K562 (cell line): ENCODE data around the gene LRRK2. TPM values are rescaled to one million over a fixed set of nuclear protein-coding genes. Genes with fewer than 3 reads are reported as not detected.

ENCODE experiments used
- ATAC-seq: fragments of 200-7000 bp; cut with Tn5 transposase; 3 replicates; pipeline ENCODE4 v1.9.1; 2020; ENCODE audit warnings: moderate library complexity
- BruUV-seq: library from RNA; stranded (reverse); fragments of 400-500 nt; replicated peaks from 2 replicates; lab custom pipeline; 2021; lab: Mats Ljungman, UMichigan
- CTCF ChIA-PET: fragments of 300-600 bp; formaldehyde crosslinking; extraction: SDS; loops from one replicate; lab custom pipeline; 2021; ENCODE audit warnings: low intra/inter-chr PET ratio; lab: Yijun Ruan, JAX
- POLR2A ChIA-PET: fragments of 300-600, 350-650 bp; sonication (Branson Sonifier 250); formaldehyde crosslinking; extraction: SDS; loops from one replicate; lab custom pipeline; 2021; ENCODE audit warnings: antibody characterized with exemption, inconsistent platforms; lab: Yijun Ruan, JAX
- DNase-seq, 4 experiments: peaks; one replicate each; pipeline versions ENCODE4 v3.0.0 to v3.0.0-alpha.2; 2011 to 2018; ENCODE audit warnings: low spot score in 3 of 4, mixed read lengths in 3 of 4; ENCODE audit errors: extremely low read depth in 1 of 4
- FAIRE-seq: peaks from 2 replicates; lab custom pipeline; 2011; peaks lifted over from hg19 to GRCh38; lab: Jason Lieb, UNC
- H2AFZ ChIP-seq: 2 replicates; pipeline ENCODE4 v1.6.0; 2011; ENCODE audit warnings: low read depth, low read length, control low read depth, inconsistent platforms
- H3K27ac ChIP-seq: fragments of 200-600 bp; 3 replicates; pipeline ENCODE4 v1.8.0; 2011; ENCODE audit warnings: low read depth, mild to moderate bottlenecking, control low read depth, inconsistent platforms, low read length, moderate library complexity, mixed read lengths; ENCODE audit errors: extremely low read depth
- H3K27me3 ChIP-seq, 2 experiments: fragments of 300-600 bp in 1 of 2; 2 replicates in 1 of 2; 3 replicates in 1 of 2; pipeline versions ENCODE4 v1.6.0 to v1.8.0; 2011; ENCODE audit warnings: inconsistent platforms in 2 of 2, low read length in 2 of 2, mild to moderate bottlenecking in 1 of 2, mixed read lengths in 1 of 2, moderate library complexity in 1 of 2; ENCODE audit not compliant: control insufficient read depth in 2 of 2, insufficient read depth in 2 of 2
- H3K36me3 ChIP-seq: fragments of 300-600 bp; 3 replicates; pipeline ENCODE4 v1.8.0; 2011; ENCODE audit warnings: mild to moderate bottlenecking, low read length, inconsistent platforms; ENCODE audit not compliant: control insufficient read depth, insufficient read depth
- H3K4me1 ChIP-seq, 2 experiments: fragments of 200-600 bp in 1 of 2; replicated peaks in 1 of 2; 2 replicates in 1 of 2; 3 replicates in 1 of 2; pipeline versions ENCODE4 v1.5.1 to v1.8.0; 2011; ENCODE audit warnings: inconsistent platforms in 2 of 2, low read length in 2 of 2, mild to moderate bottlenecking in 1 of 2, mixed read lengths in 1 of 2, moderate library complexity in 1 of 2; ENCODE audit not compliant: control insufficient read depth in 2 of 2, insufficient read depth in 2 of 2
- H3K4me2 ChIP-seq: 2 replicates; pipeline ENCODE4 v1.6.1; 2011; ENCODE audit warnings: low read length, control low read depth, inconsistent platforms, mixed read lengths; ENCODE audit not compliant: insufficient read depth
- H3K4me3 ChIP-seq: fragments of 200-600 bp; sonication (generic), shearing (Covaris generic); 2 replicates; pipeline ENCODE4 v1.5.1; 2016; ENCODE audit warnings: control low read depth, inconsistent platforms
- H3K79me2 ChIP-seq: fragments of 200-600 bp; 3 replicates; pipeline ENCODE4 v1.8.0; 2011; ENCODE audit warnings: low read length, inconsistent platforms; ENCODE audit not compliant: control insufficient read depth, insufficient read depth
- H3K9ac ChIP-seq, 2 experiments: 2 replicates each; pipeline versions ENCODE4 v1.6.0 to v1.6.1; 2011; ENCODE audit warnings: low read depth in 2 of 2, low read length in 2 of 2, control low read depth in 1 of 2, inconsistent platforms in 1 of 2, mild to moderate bottlenecking in 1 of 2, mixed read lengths in 1 of 2; ENCODE audit not compliant: insufficient read depth in 1 of 2
- H3K9me1 ChIP-seq: one replicate; pipeline ENCODE4 v1.6.0; 2011; ENCODE audit warnings: inconsistent platforms, mild to moderate bottlenecking, low read length, moderate library complexity; ENCODE audit not compliant: control insufficient read depth, insufficient read depth
- H3K9me3 ChIP-seq: replicated peaks from 2 replicates; pipeline ENCODE4 v1.5.1; 2011; ENCODE audit warnings: low read depth, low read length, inconsistent platforms; ENCODE audit not compliant: control insufficient read depth, insufficient read depth
- H4K20me1 ChIP-seq: replicated peaks from 2 replicates; pipeline ENCODE4 v1.6.1; 2011; ENCODE audit warnings: low read length, inconsistent platforms, mixed read lengths; ENCODE audit not compliant: control insufficient read depth, insufficient read depth
- CTCFL ChIP-seq: IDR thresholded peaks from 2 replicates; pipeline ENCODE4 v1.6.1; 2011; ENCODE audit warnings: borderline replicate concordance, low read depth, mild to moderate bottlenecking, moderate library complexity, low read length; ENCODE audit not compliant: insufficient read depth, poor library complexity, severe bottlenecking
- ESRRA ChIP-seq: fragments of 450-650 bp; IDR thresholded peaks from 2 replicates; pipeline ENCODE4 v1.6.1; 2014; ENCODE audit warnings: low read depth, mild to moderate bottlenecking, moderate library complexity, borderline replicate concordance
- LEF1 ChIP-seq: fragments of 450-650 bp; IDR thresholded peaks from 2 replicates; pipeline ENCODE4 v1.6.1; 2016; ENCODE audit warnings: mild to moderate bottlenecking
- MXD1 ChIP-seq: fragments of 250-450 bp; sonication (Bioruptor Pico); IDR thresholded peaks from 2 replicates; pipeline ENCODE4 v1.8.0; 2021; ENCODE audit warnings: borderline replicate concordance, mild to moderate bottlenecking, moderate library complexity; ENCODE audit not compliant: poor library complexity, severe bottlenecking
- RBM14 ChIP-seq: fragments of 200-400 bp; formaldehyde crosslinking; IDR thresholded peaks from 2 replicates; pipeline ENCODE4 v1.6.1; 2018; ENCODE audit warnings: low read depth, mild to moderate bottlenecking, low read length, moderate library complexity, borderline replicate concordance; ENCODE audit not compliant: insufficient read depth
- RNF219 ChIP-seq: fragments of 250-450 bp; sonication (Bioruptor Pico); IDR thresholded peaks from 2 replicates; pipeline ENCODE4 v1.5.0; 2022; ENCODE audit warnings: mild to moderate bottlenecking
- TAF7 ChIP-seq: fragments of 450-650 bp; IDR thresholded peaks from 2 replicates; pipeline ENCODE4 v1.6.1; 2016; ENCODE audit warnings: missing genetic modification characterization, missing compliant biosample characterization
- ZNF232 ChIP-seq: sonication (generic); formaldehyde crosslinking; IDR thresholded peaks from 2 replicates; pipeline ENCODE4 v1.8.0; 2022; ENCODE audit warnings: mild to moderate bottlenecking, missing genetic modification reagents
- ZNF444 ChIP-seq: fragments of 250-450 bp; sonication (Bioruptor Pico); IDR thresholded peaks from 2 replicates; pipeline ENCODE4 v1.4.0; 2020; ENCODE audit warnings: mild to moderate bottlenecking, moderate library complexity
- WGBS: fragments of 100-300 bp; shearing (Covaris generic); methylation state at CpG from one replicate; pipeline ENCODE4 v1.1.6; 2016; ENCODE audit warnings: low coverage, mixed read lengths; ENCODE audit not compliant: insufficient coverage; ENCODE audit errors: missing lambda C conversion rate; 5-methylcytosine and 5-hydroxymethylcytosine counted together
- in situ Hi-C: fragments of 300-500 bp; cut with MboI; formaldehyde crosslinking; loops from 4 replicates; pipeline ENCODE4 v1.15.0; 2018; ENCODE audit warnings: inconsistent platforms, mixed read lengths
- intact Hi-C: fragments of 100-400 bp; cut with micrococcal nuclease; formaldehyde crosslinking; loops from 2 replicates; pipeline ENCODE4 v1.14.2; 2022
- polyA plus RNA-seq, 8 experiments: library from polyadenylated mRNA; depleted of rRNA in 4 of 8; stranded (reverse) in 5 of 8; unstranded in 3 of 8; fragments of >200 nt; fragmentation: Nextera tagmentation in 2 of 8; fragmentation: Illumina TruSeq in 1 of 8; extraction: Ambion mirVana in 2 of 8; extraction: Trizol in 1 of 8; gene quantifications; 2 replicates each; pipeline versions ENCODE4 v1.2.1 to v1.2.3, GENCODE V29; 2011 to 2014; ENCODE audit warnings: inconsistent platforms in 1 of 8, missing spikeins in 1 of 8
- total RNA-seq, 7 experiments: library from RNA; depleted of rRNA in 6 of 7; stranded (reverse); fragments of >200 nt in 6 of 7; fragmentation: Illumina TruSeq in 2 of 7; extraction: Trizol in 2 of 7; gene quantifications; 2 replicates each; pipeline versions ENCODE4 v1.2.1 to v1.2.3, GENCODE V29; 2011 to 2021; ENCODE audit warnings: low replicate concordance in 1 of 7

The LRRK2 gene
- total and polyA plus RNA-seq, 9 of the 15 experiments (the other 6 are each of a cell fraction or from before 2014, with no cell fraction given), result 0.03 to 0.89 (median 0.31) TPM

- H3K27me3 ChIP-seq, result no peaks in the 10 kb centered on the region
- no peaks in the 10 kb centered on the region for H3K79me2 ChIP-seq
- DNase-seq (no peak), FAIRE-seq (no peak), ATAC-seq (no peak)
- WGBS, result 0% methylated on average over 1 of the region's 1 CpG
- no peak for TF ChIP-seq RBM14
- TF ChIP-seq MXD1, result no peak
- TF ChIP-seq RNF219 (CRISPR knock-in tag), result no peak
- TF ChIP-seq ESRRA, result no peak
- TF ChIP-seq CTCFL, result no peak
- TF ChIP-seq LEF1, result no peak
- TF ChIP-seq ZNF232, result no peak
- TF ChIP-seq TAF7, result no peak
- TF ChIP-seq ZNF444 (CRISPR knock-in tag), result no peak
- no peaks in the 10 kb centered on the region for H3K4me1 ChIP-seq
- H3K4me2 ChIP-seq, result no peak overlapping the region
- H3K9me1 ChIP-seq, result no peaks in the 10 kb centered on the region
- H3K27ac ChIP-seq, result no peak overlapping the region
- no peaks in the 10 kb centered on the region for H3K9me3 ChIP-seq
- ChIA-PET POLR2A (no interaction called here), CTCF (interaction anchor here (0.6 kb wide), 1 partner anchor 68 kb away, joined by 3 read pairs; no protein-coding TSS in a partner anchor)
- no peaks in the 10 kb centered on the region for H3K36me3 ChIP-seq
- no peak overlapping the region for H3K4me3 ChIP-seq
- H3K9ac ChIP-seq, result no peak overlapping the region
- intact Hi-C loops, result no loop called here
- no peaks in the 10 kb centered on the region for H4K20me1 ChIP-seq
- in situ Hi-C loops, result no loop called here
- no TSS peak for BruUV-seq
- no peak overlapping the region for H2AFZ ChIP-seq
Observed at GRCh38 chr12:40238266-40238902, 13.6 kb downstream of the LRRK2 start.
